Right ventricle myocardium inferior (tissue), 1 donor: Measurements from ENCODE around the gene AIFM3. TPM values are rescaled to one million over a fixed set of nuclear protein-coding genes. Genes with fewer than 3 reads are reported as not detected.

ENCODE experiments used
- ATAC-seq: fragments of 200-7000 bp; cut with Tn5 transposase; one replicate; pipeline ENCODE4 v1.9.1; 2020; ENCODE audit warnings: mild to moderate bottlenecking, moderate library complexity
- DNase-seq: peaks from one replicate; pipeline ENCODE4 v3.0.0; 2021; ENCODE audit errors: missing footprints
- intact Hi-C: fragments of 100-400 bp; cut with DNase I; formaldehyde crosslinking; loops from one replicate; pipeline ENCODE4 v1.11.0; 2022
- total RNA-seq: library from RNA; stranded (reverse); fragmentation: NEBNext Ultra II Directional; extraction: Animal tissue kit (Norgen Biotek cat#: 25700); gene quantifications from one replicate; pipeline ENCODE4 v1.2.1, GENCODE V29; 2021
- donor health status: DM: no; HTN: yes; CAD: no; lungs with severe emphysema.

AIFM3 gene
- total RNA-seq, 1 donor from 2014 or later = 0.65 TPM

DNA sequence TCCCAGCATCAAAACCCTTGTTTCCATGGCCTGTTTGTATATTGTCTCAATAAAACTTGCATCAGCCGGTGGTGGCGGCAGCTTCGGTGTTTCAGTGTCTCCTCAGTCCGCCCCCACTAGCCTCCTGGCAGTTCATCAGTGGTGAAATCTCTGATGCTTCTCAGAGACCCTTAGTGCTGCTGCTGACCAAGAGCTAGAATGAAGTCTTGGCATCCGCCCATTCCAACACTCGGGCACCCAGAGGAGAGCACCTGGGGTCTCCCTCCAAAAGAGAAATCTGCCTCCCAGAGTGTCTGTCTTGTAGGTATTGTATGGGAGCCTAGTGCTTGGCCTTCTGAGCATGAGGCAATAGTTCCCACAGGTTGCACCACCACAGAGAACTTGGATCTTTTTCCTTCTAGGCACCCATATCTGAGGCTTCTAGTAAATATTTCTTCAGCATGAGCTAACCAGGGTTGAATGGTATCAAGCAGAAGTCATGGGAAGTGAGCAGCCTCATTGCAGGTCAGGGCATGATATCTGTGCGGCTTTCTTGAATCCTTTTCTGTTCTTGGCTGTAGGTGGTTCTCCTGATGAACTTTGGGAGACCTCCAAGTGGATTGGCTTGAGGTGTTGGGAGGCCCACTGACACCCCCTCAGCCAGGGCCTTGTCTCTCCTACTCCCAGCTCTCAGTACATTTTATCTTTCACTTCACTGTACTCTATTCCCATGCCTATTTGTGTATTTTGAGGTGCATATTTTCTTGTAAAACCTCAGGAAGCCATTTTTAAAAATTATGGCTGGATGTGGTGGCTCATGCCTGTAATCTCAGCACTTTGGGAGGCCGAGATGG lies 13.2 kb upstream of the AIFM3 start:
- intact Hi-C loops = no loop called here
- no peak for ATAC-seq

DNA sequence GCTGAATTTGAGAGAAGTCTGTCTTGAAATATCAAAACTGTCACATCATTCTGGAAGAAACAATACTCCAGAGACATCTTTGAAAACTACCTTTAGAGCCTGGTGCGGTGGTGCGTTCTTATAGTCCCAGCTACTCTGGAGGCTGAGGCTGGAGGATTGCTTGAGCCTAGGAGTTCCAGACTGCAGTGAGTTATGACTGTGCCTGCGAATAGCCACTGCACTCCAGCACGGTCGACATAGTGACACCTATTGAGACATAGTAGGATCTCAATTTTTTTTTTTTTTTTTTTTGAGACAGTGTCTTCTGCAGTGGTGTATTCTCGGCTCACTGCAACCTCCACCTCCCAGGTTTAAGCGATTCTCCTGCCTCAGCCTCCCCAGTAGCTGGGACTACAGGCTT lies 11.5 kb upstream of the AIFM3 start:
- intact Hi-C loops = no loop called here
- DNase-seq = no peak
- ATAC-seq = no peak

More for the DNA sequence above, 13.2 kb upstream of the AIFM3 start:
- DNase-seq = no peak

DNA sequence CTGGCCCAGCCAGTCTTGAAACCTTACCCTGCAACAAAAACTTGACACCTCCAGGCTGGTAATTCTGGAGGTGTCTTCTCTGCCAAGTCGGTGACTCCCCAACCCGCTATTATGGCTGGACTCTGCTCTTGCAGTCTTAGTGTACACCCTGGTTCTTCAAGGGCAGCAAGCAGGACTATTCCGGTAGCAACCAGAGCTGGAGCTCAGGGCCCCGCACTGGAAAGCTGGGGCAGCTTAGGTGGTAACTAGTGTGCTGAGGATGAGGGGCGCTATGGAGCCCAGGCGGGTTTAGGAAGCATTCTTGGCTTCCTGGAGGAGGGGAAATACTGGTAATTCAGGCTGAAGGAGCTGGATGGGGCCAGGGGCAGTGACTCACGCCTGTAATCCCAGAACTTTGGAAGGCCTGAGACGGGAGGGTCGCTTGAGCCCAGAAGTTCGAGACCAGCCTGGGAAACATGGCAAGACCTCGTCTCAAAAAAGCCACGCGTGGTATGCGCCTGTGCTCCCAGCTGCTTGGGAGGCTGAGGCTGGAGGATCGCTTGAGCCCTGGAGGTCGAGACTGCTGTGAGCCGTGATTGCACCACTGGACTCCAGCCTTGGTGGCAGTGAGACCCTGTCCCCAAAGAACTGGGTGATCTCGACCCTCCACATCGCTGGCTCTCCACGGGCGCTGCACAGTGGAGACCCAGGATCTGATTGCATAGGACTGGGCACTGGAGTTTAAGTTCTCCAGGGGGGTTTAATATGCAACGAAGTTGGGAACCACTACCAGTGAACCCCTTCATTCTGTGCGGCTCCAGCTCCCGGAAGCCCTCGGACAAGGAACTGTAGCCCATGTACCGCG lies 10.6 kb upstream of the AIFM3 start:
- DNase-seq (no peak), ATAC-seq (no peak)
- intact Hi-C loops = no loop called here

DNA sequence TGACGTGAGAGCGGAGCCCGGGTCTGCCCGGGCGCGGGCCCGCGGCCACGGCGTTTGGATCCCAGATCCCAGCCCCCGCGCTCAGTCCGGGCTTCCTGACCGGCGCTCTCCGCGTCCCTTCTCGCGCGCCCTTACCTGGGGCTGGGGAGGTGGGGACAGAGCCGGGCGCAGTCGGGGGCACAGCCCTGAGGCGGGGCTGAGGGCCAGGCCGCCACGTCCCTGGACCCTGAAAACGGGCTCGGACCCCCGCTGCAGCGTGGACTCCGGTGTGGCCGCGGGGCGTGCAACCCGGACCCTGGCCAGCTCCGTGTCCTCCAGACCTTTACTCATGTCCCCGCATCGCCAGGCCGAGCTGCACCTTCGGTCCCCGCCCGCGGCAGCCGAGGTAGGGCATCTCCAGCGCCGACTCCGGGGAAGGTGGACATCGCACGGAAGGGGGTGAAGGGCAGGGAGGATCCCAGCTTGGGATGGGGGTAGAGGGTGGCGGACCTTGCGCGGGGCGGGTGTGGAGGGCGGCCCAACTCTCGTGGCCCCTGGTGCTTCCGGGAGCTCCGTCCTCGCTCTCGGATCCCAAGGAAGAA lies 9.9 kb upstream of the AIFM3 start:
- intact Hi-C loops = no loop called here
- peak; percentile 62 for ATAC-seq
- no peak for DNase-seq

DNA sequence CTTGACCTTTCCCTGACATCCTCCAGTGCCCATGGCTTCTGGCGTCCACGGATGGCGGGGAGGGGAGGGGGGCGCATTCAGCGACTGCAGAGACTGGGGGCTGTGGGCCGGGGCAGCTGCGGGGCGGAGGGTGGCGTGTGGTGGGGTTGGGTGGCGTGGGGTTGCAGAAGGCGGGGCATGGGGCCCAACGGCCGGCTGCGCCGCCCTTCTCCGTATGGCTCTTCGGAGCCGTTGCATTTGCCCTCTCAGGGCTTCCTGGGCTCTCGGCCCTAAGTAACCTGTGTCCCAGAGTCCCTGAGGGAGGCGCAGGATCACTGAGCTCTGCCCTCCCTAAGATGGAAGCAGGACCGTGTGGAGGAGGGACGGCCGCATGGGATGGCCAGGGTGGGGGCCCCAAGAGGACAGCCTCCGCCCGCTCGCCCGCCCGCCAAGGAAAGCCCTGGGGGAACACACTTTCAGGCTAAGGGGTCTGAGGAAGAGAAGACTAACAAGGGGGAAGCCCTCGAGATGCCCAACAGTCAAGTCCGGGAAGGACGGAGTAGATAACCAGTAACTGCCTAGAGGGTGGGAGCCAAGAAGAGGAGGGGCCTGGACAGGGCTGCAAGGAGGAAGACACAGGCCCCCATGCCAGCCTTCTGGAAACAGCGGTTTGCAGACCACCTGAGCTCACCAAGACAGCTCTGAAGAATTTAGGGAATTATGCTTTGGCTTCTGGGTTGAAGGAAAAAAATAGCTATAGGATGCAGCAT lies 9.2 kb upstream of the AIFM3 start:
- peak; percentile 65 for ATAC-seq
- no peak for DNase-seq
- intact Hi-C loops = no loop called here

DNA sequence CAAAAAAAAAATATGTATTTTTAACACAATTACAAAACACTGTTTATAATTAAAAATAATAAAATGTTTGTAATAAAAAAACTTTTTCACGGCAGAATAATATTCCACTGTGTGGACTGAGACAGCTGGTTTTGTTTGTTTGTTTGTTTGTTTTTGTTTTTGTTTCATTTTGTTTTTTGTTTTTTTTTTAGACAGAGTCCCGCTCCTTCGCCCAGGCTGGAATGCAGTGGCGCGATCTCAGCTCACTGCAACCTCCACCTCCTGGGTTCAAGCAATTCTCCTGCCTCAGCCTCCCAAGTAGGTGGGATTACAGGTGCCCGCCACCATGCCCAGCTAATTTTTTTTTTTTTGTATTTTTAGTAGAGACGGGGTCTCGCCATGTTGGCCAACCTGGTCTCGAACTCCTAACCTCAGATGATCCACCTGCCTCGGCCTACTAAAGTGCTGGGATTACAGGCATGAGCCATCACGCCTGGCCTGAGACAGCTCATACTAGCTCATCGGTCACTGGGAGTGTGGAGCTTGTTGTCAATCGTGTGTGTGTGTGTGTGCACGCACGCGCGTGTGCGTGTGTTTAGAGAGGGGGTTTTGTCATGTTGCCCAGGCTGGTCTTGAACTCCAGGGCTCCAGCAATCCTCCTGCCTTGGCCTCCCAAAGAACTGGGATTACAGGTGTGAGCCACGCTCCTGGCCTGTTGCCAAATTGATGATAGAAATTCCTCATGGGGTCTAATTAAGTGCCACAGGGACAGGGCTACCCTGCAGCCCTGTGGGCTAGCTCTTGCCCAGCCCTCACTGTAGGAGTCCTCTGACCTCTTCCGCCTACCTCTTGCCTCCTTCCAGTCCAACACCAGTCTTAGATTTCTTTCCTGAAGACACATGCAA lies 7.2 kb upstream of the AIFM3 start:
- intact Hi-C loops = no loop called here
- no peak for ATAC-seq

DNA sequence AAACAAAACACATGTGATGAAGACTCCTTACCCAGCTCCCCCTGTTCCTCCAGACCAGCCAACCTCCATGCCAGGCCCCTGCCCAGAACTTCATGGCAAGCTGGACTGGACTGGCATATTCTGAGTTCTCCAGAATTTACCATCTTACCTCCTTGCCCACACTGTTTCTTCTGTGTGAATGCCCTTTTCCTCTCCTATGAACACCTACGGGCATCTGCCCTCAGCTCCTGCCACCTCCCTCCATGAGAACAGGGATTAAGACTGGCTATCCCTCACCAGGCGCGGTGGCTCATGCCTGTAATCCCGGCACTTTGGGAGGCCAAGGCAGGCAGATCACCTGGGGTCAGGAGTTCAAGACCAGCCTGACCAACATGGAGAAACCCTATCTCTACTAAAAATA lies 6.4 kb upstream of the AIFM3 start:
- no peak for DNase-seq
- no peak for ATAC-seq
- intact Hi-C loops = no loop called here

More for the DNA sequence above, 7.2 kb upstream of the AIFM3 start:
- no peak for DNase-seq

DNA sequence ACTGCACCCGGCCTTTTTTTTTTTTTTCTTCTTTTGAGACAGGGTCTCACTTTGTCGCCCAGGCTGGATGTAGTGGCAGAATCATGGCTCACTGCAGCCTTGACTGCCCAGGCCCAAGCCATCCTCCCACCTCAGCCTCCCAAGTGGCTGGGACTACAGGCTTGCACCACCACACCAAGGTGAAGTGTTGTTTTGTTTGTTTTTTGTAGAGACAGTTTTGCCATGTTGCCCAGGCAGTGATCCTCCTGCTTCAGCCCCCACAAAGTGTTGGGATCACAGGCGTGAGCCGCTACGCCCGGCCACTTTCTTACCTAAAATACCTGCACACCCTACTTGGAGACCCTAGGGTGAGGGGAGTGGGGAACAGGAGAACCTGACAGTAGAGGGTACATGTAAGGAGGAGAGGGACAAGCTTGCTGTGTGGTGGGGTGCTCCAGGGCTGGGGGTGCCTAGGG lies 4.5 kb upstream of the AIFM3 start:
- intact Hi-C loops = no loop called here
- DNase-seq (no peak), ATAC-seq (no peak)

DNA sequence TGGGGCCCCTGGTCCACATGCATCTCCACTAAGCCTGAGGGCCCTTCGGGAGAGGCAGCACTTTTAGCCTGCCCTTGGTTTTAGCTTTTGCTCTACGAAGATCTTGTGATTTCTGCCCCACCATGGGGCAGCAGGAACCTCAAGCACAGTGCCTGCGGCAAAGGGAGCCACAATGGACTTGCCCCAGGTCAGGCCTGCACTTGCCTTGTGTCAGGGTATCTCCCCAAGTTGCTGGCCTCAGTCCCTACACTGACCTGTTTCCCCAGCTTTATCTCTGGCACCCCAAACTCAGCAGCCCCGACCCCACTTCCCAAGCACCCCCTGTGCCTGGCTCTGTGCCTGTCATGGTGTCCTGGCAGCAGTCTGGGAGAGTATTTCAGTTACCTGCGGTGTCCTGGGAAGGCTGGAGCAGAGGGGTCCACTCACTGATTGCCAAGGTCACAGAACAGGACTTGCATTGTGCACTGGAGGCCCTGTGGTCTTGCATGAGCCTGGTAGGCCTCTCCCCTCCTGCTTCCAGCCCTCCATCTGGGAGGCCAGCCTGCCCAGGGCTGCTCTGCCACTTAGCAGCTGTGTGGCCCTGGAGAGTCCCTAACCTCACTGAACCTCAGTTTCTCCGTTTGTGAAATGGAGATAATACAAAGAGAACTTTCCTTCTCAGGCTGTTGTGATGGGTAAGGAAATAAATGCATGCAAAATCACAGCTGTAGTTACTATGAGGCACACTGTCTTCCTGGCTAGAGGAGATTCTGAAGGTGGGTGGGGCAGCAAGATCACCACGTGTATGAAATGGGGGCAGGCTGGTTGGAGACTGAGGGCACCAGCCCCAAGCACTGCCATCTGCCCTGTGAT lies 3.6 kb upstream of the AIFM3 start:
- ATAC-seq (no peak), DNase-seq (no peak)
- intact Hi-C loops = no loop called here

DNA sequence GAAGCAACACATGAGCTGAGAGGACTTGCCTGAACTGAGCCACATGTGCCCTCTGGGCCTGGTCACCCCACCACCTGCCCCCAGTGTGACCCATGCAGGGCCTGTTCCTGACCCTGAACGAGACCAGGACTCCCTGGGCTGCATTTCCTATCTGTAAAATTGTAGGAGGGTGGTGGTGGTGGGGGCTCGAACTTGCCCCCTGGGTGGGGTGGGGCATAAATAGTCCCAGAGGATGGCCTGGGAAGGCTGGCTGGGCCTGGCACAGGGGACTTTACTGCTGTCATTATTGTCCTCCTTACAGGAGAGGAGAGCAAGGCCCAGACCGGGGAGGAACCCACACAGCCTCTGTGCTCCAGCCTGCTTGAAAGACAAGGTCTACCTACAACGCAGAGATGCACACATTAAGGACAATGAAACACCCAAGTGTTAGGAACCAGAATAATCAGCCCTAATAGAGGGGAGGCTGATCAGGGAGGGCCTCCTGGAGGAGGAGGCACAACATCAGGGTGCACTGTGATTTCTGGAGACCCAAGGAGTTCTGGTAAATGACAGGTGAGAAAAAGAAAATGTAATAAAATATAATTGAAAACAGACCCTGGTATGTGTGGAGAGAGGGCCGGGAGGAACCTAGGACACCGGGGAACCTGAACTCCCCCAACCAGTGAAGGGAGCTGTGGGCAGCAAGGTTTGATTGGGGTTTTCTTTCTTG lies 2.8 kb upstream of the AIFM3 start:
- no peak for ATAC-seq
- DNase-seq = no peak
- intact Hi-C loops = no loop called here

DNA sequence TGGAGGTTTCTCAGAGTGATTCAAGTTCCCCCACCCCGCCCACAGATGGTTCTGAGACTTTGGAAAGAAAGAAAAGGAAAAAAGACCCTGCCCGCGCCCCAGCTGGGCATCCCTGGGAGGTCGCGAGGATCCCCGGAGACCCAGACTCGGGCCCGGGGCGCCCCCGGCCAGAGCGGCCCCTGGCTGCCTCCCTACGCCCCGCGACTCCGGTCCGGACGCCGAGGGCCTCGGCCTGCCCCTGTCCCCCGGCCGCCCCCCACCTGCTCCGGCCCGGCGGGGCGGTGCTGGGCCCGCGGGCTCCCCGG lies 2.3 kb upstream of the AIFM3 start:
- intact Hi-C loops = no loop called here
- no peak for DNase-seq
- ATAC-seq = no peak

DNA sequence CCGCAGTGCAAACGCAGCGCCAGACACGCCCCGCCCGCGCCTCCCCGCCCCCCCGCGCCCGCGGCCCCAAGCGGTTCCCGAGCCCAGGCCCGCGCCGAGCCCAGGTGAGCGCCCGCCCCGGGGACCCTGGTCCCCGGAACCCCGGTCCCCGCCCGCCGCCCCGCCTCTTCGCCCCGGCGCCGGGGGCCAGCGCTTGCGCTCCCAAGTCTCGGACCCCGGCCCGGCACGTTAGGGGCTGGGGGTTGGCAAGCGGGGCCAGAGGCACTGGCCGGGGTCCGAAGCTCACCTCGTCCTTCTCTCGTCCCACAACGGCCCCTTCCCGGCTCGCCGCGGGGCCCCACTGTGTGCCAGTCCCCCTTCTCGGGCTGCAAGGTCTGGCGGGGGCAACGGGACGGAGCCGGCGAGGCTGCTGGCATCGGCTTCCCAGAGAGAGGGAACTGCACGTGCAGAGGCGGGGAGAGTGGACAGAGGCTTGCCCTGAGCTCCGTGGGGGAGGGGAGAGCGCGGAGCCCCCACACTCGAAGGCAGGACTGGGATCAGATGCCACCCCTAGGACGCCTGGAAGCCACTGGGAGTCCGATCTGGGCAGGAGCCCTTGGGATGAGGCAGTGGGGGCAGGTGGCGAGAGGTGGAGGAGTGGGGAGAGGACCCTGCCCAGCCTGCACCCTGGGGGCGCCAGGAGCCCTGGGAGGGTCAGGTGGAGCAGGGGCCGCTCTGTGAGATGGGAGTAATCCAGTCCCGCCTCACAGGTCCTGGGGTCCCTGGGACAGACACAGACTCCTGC lies 1.8 kb upstream of the AIFM3 start:
- DNase-seq (no peak), ATAC-seq (no peak)
- intact Hi-C loops = no loop called here

DNA sequence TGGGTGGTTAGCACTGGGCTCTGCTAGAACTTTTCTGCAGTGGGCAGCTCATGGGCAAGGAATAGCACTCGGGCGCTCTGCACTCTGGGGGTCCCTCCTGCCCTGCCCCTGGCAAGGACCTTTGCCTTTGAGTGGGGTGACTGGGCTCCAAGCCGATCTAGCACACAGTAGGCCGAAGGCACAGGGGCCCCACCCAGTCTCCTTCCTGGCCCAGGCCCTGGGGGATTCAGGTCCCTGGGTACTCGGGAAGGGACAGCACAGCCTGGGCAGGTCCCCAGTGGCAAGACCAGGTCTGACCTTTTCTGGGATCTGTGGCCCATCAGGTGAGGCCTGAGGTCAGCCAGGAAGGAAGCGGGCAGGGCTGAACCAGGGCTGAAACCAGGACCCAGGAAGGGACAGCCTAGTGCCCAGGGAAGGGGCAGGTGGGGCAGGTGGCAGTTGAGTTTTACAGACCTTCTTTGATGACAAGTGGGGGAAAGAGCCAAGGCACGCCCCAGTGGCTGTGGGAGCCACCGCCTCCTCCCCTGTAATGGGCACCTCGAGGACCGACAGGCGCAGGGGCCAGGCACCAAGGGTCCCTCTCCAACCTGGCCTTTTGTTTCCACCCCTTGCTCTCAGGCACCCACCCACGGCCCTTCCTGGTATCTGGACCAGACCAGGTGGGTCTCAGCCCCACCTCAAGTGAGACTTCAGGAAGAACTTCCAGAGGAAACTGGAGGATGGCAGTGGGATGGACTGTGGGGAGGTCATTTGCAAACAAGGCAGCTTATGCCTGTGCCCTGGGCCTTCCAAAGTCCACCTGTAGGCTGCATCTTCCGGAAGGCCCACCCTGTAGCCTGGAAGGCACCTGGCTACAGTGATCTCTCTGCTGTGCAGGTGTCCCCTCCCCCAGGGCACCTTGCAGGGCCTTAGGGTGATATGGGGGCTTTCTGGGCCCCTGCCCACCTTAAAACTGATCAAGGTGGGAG lies 883 bp upstream of the AIFM3 start:
- intact Hi-C loops = no loop called here
- DNase-seq (no peak), ATAC-seq (no peak)

DNA sequence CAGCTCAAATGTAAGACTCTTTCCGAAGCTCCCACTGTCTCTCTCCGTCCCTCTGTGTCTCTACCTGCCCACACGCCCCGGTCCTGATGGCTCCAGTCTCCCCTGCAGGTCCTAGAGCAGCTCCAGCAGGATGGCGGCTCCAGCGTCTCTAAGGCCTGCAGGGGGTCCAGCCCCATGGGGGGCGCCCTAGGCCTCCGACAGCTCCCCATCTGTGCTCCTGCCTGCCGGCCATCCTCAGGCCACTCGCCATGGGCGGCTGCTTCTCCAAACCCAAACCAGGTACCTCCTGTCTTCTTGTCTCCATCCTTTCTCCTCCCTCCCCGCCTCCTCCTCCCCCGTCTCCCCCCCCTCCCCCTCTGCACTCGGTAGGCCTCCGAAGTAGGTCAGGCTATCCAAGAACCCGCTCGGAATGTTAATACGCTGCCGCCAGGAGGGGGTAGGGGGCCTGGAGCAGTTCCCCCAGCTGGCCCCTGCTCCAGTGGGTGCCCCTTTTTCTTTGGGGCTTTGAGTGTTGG lies 699 bp downstream of the AIFM3 start:
- intact Hi-C loops = no loop called here
- ATAC-seq = no peak
- no peak for DNase-seq
